H1 (cell line): ENCODE data around the gene QSOX1.

ENCODE experiments used
- CTCF ChIP-seq, 3 experiments: IDR thresholded peaks; 1 replicate in 2 of 3; 2 replicates in 1 of 3; pipeline versions ENCODE4 v1.5.1 to v1.6.1; 2011; ENCODE audit warnings: low read length in 3 of 3, mild to moderate bottlenecking in 3 of 3, inconsistent platforms in 2 of 3, low read depth in 1 of 3, moderate library complexity in 1 of 3; ENCODE audit not compliant: insufficient read depth in 1 of 3; ENCODE audit errors: control extremely low read depth in 1 of 3
- EP300 ChIP-seq, 2 experiments: IDR thresholded peaks; 1 replicate in 1 of 2; 2 replicates in 1 of 2; pipeline ENCODE4 v1.6.1; 2011 to 2012; ENCODE audit warnings: low read depth in 2 of 2, low read length in 2 of 2, mild to moderate bottlenecking in 2 of 2, borderline replicate concordance in 1 of 2, inconsistent platforms in 1 of 2, moderate library complexity in 1 of 2
- HDAC6 ChIP-seq: IDR thresholded peaks from one replicate; pipeline ENCODE4 v1.7.1; 2012; ENCODE audit warnings: low read depth, mild to moderate bottlenecking, inconsistent platforms, low read length, moderate library complexity

GRCh38 chr1:180249725-180250498 is 95.2 kb downstream of the QSOX1 start:
- no peak for TF ChIP-seq HDAC6
- TF ChIP-seq CTCF (IDR thresholded peaks at IDR 0.05; ENCODE audit: control extremely low read depth in 1 of 3, insufficient read depth in 1 of 3, low read depth in 1 of 3, low read length in 3 of 3) = no peak
- TF ChIP-seq EP300 (IDR thresholded peaks at IDR 0.05; ENCODE audit: borderline replicate concordance in 1 of 2, low read depth in 2 of 2, low read length in 2 of 2) = no peak
